ENCODE measurements around the gene UGGT1.

UGGT1 gene, protein sequence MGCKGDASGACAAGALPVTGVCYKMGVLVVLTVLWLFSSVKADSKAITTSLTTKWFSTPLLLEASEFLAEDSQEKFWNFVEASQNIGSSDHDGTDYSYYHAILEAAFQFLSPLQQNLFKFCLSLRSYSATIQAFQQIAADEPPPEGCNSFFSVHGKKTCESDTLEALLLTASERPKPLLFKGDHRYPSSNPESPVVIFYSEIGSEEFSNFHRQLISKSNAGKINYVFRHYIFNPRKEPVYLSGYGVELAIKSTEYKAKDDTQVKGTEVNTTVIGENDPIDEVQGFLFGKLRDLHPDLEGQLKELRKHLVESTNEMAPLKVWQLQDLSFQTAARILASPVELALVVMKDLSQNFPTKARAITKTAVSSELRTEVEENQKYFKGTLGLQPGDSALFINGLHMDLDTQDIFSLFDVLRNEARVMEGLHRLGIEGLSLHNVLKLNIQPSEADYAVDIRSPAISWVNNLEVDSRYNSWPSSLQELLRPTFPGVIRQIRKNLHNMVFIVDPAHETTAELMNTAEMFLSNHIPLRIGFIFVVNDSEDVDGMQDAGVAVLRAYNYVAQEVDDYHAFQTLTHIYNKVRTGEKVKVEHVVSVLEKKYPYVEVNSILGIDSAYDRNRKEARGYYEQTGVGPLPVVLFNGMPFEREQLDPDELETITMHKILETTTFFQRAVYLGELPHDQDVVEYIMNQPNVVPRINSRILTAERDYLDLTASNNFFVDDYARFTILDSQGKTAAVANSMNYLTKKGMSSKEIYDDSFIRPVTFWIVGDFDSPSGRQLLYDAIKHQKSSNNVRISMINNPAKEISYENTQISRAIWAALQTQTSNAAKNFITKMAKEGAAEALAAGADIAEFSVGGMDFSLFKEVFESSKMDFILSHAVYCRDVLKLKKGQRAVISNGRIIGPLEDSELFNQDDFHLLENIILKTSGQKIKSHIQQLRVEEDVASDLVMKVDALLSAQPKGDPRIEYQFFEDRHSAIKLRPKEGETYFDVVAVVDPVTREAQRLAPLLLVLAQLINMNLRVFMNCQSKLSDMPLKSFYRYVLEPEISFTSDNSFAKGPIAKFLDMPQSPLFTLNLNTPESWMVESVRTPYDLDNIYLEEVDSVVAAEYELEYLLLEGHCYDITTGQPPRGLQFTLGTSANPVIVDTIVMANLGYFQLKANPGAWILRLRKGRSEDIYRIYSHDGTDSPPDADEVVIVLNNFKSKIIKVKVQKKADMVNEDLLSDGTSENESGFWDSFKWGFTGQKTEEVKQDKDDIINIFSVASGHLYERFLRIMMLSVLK (N-terminal part only)

GRCh38 chr2:128090945-128091725, at the start of gene UGGT1:
Gene UGGT1 (plus strand): TSS chr2:128091200. CDS start chr2:128091358, 158 bp downstream.
- peak; percentile 94 to 95 for DNase-seq

- DNase-seq, result no peak
Measured at GRCh38 chr2:128041561-128041960, 49.4 kb upstream of the UGGT1 start.

DNA sequence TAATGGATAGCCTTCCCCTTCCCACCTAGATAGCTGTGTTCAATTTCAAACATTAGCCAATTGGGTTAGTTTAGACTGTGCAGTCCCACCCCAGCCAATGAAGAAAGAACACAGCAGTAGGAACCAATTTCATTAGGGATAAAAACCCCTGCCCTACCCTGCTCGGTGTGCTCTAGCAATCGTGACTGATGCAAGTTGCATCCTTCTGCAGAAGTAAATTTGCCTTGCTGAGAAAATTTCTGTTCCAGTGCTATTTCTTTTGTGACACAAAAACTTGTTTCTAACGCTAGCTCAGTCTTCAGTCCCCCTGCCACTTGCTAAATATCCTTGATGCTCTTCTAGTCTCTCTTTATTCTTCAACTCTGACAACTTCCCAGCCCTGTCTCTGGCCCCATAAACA, 48.0 kb upstream of the UGGT1 start:
- no peak for DNase-seq

GRCh38 chr2:128053331-128053730, 37.7 kb upstream of the UGGT1 start:
- DNase-seq, result no peak

GRCh38 chr2:128054104-128054885, 36.7 kb upstream of the UGGT1 start:
- DNase-seq, result no peak

- DNase-seq, result no peak
Measured at GRCh38 chr2:128057334-128057733, 33.7 kb upstream of the UGGT1 start.

DNA sequence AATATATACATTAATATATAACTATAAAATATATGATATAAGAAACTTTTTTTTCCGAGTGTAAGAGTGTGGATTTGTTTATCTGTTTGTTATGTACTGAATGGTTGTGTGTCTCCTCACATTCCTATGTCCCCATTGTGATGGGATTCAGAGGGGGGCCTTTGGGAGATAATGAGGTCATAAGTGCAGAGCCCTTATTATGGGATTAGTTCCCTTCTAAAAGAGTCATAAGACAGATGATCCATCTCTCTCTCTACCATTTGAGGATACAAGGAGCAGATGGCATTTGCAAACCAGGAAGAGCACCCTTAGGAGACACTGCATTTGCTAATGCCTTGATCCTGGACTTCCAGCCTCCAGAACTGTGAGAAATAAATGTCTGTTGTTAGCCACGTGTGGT, 32.9 kb upstream of the UGGT1 start:
- DNase-seq, result no peak

DNA sequence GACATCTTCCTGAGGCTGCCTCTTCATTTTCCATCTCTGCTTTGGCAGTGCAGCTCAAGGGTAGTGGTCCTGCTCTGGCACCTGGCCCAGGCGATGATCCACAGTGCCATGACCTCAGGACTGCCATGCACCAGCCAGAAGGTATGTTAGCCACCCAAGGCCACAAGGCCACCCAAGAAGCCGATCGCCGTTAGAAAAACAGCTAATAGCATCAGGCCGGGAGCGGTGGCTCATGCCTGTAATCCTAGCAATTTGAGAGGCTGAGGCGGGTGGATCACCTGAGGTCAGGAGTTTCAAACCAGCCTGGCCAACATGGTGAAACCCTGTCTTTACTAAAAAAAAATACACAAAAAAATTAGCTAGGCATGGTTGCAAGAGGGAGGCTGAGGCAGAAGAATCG, 28.4 kb upstream of the UGGT1 start:
- DNase-seq, result no peak

- DNase-seq, result no peak
Measured at GRCh38 chr2:128064353-128064752, 26.6 kb upstream of the UGGT1 start.

GRCh38 chr2:128069769-128070168, 21.2 kb upstream of the UGGT1 start:
- no peak for DNase-seq

DNA sequence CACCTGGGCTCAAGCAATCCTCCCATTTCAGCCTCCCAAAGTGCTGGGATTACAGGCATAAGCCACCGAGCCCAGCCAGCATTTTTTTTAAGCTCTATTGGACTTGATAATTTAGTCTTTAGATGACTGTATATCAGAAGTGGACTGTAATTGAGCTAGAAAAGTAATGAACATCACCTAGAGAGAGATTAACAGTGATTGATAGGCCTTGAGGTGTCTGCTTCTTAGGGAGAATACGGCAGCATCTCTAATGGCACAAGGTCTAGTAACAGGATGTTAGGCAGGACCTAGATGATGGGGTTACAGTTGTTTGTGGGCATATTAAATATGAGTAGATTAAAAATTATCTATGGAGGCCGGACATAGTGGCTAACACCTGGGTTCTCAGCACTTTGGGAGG, 17.7 kb upstream of the UGGT1 start:
- DNase-seq, result no peak

DNA sequence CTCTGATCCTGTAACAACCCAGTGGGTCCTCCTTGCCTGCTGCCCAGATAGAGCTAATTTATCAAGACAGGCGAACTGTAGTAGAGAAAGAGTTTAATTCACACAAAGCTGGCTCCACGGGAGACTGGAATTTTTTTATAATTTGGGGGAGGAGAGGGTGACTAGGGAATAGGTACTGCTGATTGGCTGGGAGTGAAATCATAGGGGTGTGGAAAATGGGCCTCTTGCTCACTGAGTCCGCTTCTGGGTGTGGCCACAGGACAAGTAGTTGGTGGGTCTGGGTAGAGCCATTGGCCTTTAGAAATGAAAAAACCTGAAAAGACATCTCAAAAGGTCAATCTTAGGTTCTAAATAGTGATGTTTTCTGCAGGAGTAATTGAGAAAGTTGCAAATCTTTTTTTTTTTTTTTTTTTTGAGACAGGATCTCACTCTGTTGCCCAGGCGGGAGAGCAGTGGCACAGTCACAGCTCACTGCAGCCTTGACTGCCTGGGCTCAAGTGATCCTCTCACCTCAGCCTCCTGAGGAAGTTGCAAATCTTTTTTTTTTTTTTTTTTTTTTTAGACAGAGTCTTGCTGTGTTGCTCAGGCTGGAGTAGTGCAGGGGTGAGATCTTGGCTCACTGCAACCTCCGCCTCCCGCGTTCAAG, 14.4 kb upstream of the UGGT1 start:
- DNase-seq, result no peak

- no peak for DNase-seq
Measured at GRCh38 chr2:128084757-128085156, 6.2 kb upstream of the UGGT1 start.

DNA sequence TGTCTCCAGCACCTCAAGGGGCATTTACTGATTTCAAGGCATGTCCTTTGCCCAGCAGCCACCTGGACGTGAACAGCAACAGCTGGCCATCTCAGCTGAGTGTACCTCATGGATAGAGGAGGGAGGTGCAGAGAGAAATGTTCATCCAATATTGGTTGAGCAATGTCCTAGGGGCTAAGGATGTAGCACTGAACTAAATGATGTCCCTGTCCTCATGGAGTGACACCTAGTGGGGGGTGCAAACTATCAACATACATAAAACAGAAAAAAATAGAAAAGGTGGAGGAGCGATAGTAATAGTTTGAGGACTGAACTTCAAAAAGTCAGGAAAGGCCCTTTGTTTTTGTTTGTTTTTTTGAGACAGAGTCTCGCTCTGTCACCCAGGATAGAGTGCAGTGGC, 4.8 kb upstream of the UGGT1 start:
- no peak for DNase-seq

DNA sequence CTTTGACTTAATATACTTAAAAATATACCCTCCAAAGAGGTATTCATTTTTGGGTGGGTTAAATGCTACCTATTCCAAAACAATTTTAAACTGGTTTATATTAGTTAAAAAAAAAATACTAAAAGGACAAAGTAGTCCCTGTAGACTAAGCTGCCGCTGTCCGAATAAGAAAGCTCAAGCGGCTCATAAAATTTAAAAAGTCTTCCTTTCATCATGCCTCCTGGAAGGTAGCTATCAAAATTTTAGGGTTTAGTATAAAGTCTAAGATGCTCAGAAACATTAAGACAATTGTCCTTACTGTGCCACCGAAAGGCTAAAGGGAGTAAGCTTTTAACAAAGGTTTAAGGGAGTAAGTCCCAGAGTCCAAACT, 440 bp upstream of the UGGT1 start:
- no peak for DNase-seq

GRCh38 chr2:128091726-128092080, 703 bp downstream of the UGGT1 start:
- DNase-seq, result peak in 1 of 2 donors; percentile 25

- no peak for DNase-seq
Measured at GRCh38 chr2:128092656-128093055, 1.7 kb downstream of the UGGT1 start.

- DNase-seq, result no peak
Measured at GRCh38 chr2:128093762-128094161, 2.8 kb downstream of the UGGT1 start.

DNA sequence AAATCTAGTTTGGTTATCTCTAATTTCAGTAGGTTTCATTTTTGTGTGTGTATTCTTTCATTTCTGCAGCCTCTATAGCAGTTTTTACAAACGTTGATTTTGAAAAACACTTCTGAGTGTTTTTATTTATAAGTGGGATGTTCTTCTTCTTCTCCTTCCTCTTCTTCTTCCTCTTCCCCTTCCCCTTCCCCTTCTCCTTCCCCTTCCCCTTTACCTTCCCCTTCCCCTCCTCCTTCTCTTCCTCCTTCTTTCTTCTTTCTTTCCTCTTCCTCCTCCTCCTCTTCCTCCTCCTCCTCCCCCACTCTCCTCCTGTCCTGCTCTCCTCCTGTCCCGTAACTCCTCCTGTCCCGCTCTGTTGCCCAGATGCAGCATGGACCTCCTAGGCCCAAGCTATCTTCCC, 4.2 kb downstream of the UGGT1 start:
- no peak for DNase-seq

DNA sequence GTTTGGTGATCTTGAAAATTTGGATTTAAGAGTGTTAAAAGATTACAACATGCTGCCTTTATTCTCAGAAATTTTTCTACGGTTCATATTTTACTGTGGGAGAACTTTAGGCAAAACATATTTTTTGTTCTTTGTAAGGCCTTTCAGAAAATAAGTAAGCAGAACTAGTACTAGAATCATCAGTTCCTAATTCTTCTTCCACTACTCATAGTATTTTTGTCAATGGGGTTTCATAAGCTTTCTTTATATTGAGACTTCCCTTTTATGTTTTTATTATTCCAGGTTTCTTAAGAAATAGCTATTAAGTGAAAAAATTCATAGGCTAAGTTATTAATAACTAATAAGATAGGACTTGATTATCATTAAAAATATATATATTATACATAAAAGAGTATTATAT, 12.4 kb downstream of the UGGT1 start:
- DNase-seq, result no peak

GRCh38 chr2:128105072-128105471, 14.1 kb downstream of the UGGT1 start:
- DNase-seq, result no peak

Measured in CD4-positive, alpha-beta T cell treated with Interleukin-1 beta for 1 hour (primary cell).